VCaP (cell line): ENCODE measurements around the gene ANO4.

Source experiments
- H3K27ac ChIP-seq: fragments of 450-650 bp; 2 replicates; pipeline ENCODE4 v1.5.1; 2017
- TF ChIP-seq, protein P1 (sequence below): fragments of 450-650 bp; conservative IDR thresholded peaks from 2 replicates; pipeline ENCODE4 v1.5.1; 2017; ENCODE audit warnings: mild to moderate bottlenecking, moderate library complexity

ANO4 gene

GRCh38 chr12:100767950-100768349, 26.6 kb upstream of the ANO4 start:
- H3K27ac ChIP-seq = no peak overlapping the region
- TF ChIP-seq, protein P1, sequence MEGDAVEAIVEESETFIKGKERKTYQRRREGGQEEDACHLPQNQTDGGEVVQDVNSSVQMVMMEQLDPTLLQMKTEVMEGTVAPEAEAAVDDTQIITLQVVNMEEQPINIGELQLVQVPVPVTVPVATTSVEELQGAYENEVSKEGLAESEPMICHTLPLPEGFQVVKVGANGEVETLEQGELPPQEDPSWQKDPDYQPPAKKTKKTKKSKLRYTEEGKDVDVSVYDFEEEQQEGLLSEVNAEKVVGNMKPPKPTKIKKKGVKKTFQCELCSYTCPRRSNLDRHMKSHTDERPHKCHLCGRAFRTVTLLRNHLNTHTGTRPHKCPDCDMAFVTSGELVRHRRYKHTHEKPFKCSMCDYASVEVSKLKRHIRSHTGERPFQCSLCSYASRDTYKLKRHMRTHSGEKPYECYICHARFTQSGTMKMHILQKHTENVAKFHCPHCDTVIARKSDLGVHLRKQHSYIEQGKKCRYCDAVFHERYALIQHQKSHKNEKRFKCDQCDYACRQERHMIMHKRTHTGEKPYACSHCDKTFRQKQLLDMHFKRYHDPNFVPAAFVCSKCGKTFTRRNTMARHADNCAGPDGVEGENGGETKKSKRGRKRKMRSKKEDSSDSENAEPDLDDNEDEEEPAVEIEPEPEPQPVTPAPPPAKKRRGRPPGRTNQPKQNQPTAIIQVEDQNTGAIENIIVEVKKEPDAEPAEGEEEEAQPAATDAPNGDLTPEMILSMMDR = no peak

DNA sequence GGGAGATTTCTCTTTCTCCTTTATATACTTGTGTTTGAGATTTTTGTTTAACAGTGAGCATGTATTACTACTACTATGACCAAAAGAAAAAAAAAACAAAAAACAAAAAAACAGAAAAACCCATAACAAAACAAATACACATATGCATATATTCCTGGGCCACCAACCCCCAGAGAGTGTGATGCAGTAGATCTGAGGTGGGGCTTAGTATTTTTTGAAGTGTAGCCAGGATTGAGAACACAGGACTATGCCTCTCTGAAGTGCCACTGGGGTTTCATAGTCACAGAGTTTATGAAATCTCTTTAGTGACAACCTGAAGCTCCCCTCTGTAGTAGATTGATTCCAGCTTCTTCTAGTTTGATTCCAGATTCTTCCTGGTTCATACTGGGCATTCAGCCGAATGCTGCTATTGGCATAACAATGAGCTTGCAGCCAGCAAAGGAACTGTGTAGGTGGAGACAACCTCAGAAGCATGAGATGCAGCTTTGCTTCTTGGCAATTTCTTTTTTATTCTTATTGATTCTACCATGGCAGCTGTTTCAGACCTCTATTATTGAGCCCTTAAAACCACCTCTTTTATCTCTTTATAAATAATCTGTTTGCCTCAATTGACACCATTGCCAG, 15.5 kb upstream of the ANO4 start:
- TF ChIP-seq, protein P1 = no peak

GRCh38 chr12:100789146-100789545, 5.4 kb upstream of the ANO4 start:
- H3K27ac ChIP-seq = no peak overlapping the region
- TF ChIP-seq, protein P1 = no peak

More for the DNA sequence above, 15.5 kb upstream of the ANO4 start:
- no peak overlapping the region for H3K27ac ChIP-seq

DNA sequence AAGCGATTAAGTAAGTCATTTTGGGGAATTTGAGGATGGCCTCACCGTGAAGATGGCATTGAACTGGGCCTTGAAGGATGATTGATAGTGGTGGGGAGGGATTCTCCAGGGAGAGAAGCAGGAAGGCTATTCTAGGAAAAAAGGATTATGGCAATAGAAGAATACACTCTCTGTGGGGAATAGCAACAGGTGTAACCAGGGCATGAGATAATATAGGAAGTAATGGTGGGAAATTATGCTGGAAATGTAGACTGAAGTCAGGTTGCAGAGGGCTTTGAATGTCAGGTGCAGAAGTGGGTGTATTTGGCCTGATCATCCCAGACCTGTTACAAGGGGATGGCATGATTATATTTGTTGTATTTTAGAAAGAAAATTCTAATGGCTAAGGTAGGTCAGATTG, 4.6 kb upstream of the ANO4 start:
- no peak overlapping the region for H3K27ac ChIP-seq
- TF ChIP-seq, protein P1 = no peak

DNA sequence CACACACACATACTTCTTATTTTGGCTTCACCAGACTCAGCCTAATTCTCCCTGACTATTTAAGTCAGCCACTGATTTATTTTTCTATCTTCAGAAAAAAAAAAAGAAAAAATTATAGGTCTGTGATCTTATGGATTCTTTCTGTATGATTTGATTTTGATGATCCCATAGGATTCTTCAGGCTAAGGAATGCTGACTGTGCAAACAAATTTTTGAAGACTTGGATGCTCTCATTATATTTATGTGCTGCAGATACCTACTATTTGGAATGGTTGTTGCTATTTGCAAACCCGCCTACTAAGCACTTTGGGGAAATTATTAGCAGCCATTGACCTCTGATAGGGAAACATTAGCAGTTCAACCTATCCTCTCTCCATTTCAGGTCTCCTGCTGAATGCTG, 4.0 kb upstream of the ANO4 start:
- H3K27ac ChIP-seq = no peak overlapping the region
- TF ChIP-seq, protein P1 = no peak

DNA sequence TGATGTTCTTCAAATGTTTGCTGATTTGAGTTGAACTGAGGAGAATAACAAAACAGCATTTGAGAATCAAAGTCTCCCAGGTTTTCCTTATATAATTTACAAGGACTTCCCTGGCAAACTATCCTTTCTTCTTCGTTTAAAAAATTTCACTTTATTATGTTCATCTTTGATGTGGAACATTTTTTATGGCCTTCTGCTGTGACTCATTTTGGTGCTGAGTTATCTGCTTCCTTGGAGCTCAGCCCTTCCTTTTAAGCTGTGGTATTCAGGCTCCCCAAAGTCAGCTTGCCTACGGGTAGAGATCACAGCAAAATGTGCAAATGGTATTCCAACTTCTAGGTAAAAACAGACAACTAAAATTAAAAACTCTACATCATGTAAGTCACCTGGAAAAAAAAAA, 1.4 kb upstream of the ANO4 start:
- H3K27ac ChIP-seq = no peak overlapping the region
- TF ChIP-seq, protein P1 = no peak

DNA sequence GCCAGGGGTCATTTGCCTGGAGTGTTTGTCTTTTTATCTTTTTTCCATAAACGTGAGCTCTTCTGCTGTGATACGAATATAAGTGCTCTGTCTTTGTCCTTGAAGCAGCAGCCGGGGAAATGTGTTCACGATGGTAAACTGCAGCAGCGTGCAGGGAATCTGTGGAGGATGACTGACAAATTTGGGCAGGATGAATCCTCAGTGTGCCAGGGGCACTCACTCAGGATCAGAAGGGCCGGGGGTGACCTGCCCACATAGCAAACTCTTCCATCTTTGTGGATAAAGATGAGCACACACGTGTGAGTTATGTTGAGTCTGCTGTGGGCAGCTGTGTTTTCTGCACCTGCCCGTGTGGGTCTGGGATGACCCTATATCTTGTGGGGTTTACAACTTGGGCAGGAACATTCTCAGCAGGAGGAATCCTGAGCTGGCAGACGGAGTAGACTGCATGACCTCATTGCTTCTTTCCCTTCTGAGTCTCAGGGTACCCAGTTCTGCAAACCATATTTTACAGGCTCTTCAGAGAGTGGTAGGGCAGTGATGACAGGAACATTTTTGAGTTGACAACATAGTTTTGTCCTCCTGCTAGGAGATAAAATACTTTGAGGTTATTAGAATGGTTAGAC, 711 bp downstream of the ANO4 start:
- TF ChIP-seq, protein P1 = no peak

More for the DNA sequence above, 711 bp downstream of the ANO4 start:
- H3K27ac ChIP-seq = no peak overlapping the region
